NOMO-1 treated with DMSO at 0.1 percent for 48 hours (cell line): ENCODE measurements around the gene STON2.
A peak's percentile ranks its signal among the peaks of the same experiment; 100 is the strongest.
"Not testable (repeated sequence)": the region's sequence is repeated elsewhere in the genome, so short reads cannot be mapped to it uniquely, and the experiment has no call there.

ENCODE experiments used
- DNase-seq: peaks from one replicate; lab custom pipeline; 2025; ENCODE audit not compliant: unreplicated experiment; lab: John Stamatoyannopoulos, UW

Gene STON2

DNA sequence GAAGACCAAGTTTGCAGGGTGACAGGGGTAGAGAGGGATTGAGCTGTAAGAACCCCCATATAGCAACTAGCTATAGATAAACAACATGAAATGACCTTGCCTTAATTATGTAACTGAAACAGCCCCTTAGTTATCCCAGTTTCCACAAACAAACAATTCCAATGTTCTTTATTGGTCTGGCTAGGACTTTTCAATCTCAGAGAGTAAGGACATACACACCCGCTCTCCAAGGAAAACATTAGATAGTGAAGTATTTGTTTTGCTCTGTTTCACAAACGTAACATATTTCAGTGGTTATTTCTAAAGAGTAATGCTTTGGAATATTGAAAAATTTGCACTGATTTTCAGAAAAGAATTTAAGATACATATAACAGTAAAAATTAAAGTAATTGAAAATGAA lies 127.8 kb downstream of the STON2 start:
- DNase-seq, result no peak

DNA sequence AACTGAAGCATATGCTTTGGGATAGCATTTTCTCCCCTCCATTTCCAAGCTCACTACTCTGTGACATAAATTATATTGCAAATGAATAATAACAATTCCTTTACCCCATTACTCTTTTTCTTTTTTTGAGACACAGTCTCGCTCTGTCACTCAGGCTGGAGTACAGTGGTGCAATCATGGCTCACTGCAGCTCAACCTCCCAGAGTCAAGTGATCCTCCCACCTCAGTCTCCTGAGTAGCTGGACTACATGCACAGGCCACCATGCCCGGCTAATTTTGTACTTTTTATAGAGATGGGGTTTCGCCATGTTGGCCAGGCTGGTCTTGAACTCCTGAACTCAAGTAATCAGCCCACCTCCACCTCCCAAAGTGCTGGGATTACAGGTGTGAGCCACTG lies 130.1 kb downstream of the STON2 start:
- DNase-seq, result no peak

DNA sequence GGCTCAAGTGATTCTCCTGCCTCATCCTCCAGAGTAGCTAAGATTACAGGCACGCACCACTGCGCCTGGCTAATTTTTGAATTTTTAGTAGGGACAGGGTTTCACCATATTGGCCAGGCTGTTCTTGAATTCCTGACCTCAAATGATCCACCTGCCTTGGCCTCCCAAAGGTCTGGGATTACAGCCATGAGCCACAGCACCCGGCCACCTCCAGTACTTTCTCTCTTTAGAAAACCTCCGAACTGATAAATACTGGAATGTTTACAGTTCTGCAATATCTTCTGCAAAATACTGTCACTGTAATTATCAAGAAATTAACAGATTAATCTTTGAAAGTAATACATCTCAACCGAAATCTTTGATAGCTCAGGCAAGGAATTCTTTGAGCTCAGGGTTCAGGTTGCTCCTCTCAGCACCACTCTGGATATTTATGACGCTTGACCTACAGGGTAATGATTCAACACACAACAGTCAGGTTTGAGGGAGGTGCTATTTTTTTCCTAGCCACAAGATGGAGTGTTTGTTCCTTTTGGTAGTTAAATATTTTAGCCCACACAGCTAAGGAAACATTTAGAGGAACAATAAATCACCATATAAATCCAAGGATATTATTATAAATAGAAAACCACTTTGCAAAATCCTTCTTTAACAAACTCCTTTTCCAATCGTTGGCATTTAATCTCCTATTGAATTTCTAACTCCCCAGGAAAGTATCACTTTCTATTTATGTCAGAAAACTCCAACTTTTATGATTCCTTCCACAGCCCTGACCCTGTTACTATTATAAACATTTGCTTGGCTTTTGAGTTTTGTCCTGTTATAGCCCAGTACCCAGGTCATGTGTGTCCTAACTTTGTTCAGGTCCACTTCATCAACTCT lies 130.8 kb downstream of the STON2 start:
- DNase-seq, result peak; percentile 53

DNA sequence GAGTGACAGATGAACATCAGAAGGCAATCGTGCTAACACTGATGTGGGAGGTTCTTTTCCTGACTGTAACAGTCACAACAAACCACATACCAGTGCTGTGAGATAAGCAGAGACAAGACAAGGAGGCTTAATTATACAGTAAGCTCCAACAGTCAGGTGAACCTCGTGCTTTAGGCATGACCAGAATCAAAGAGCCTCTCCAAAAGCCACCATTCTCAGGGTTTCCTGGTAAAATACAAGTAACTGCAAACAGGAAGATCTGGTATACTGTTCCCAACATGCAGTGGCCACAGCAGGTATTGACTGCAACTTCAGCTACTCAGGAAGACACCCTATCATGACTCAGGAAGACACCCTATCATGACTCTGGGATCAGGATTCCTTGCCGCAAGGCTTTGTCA lies 132.1 kb downstream of the STON2 start:
- no peak for DNase-seq

DNA sequence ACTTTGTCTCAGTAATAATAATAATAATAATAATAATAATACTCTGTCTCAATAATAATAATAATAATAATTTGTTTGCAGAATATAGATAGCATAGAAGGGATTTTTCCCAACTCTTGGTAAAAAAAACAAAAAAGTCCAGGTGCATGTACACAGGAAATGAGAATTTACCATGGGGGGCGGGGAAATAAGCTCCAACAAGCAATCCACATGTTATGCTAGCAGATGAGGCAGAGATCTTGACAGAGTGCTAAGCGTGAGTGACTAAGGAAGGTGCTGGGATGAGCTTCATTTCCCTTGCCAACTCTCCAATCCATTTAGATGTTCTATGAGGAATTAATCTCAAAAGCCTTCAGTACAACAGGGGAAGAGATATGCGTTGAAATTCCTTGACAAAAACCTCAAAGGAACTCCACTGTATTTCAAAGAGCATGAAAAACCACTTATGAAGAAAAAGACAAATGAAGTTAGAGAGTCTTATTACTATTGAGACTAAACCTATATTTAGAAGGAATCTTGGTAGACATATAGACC lies 134.4 kb downstream of the STON2 start:
- no peak for DNase-seq

- DNase-seq, result no peak
Measured at GRCh38 chr14:81264671-81265070, 135.5 kb downstream of the STON2 start.

DNA sequence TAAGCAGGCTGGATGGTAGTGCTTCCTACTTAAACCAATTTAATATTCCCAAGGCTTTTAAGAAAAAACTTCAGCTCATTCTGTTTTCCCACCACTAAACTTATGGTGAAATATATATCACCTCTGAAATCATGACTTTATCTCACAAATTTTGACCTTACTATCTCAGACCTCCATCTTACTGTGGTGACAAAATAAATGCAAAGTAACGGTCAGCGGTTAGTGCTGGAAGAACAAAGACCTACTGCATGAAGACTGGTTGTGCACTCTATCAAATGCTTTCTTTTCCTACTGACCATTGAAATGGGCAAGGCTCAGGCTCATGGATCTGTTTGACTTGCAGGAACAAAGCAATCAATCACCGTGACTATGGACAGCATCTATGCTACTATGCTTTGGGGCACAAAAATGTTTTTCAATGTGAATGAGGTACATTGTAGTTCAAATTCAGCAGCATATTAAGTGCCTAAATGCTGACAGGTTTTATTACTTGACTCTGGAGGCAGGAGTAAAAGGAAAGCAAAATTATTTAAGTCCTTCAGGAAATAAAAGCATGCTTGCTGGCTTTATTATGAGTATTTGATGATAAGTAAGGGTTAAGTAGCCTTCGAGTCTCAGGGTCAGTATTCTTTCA lies 136.2 kb downstream of the STON2 start:
- no peak for DNase-seq

DNA sequence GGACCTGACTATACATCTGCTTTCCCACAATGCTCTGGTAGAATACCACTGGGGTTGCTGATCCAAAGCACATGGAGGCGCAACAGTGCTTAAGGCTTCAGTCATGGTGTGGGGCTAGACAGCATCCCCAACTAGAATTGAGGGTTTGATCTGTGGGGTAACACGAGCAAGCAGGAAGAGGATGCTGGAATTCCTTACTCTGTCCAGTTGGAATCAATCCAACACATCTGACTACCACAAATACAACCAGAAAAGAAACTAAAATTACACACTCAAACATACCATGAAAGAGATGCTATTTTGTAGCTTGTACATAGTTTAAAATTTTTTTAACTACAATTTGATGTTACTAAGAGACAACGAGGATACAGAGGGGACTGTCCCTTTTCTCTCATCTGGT lies 138.9 kb downstream of the STON2 start:
- DNase-seq, result no peak

DNA sequence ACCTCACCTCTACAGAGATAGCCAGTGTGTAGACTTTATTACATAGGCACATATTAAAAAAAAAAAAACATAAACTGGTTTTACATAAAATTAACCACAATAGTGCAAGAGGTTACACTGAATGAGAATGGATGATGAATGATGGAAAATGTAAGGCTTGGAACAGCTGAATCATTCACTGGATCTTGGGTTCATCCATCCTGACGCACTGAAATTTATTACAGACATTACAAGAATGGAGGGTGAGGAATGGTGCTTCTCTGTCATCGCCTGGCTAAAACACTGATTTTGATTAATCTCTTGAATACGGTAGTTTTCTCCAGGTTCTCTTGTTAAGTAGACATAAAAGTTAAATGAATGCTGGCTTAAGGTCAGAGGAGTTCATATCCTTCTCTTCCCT lies 139.4 kb downstream of the STON2 start:
- DNase-seq, result no peak

DNA sequence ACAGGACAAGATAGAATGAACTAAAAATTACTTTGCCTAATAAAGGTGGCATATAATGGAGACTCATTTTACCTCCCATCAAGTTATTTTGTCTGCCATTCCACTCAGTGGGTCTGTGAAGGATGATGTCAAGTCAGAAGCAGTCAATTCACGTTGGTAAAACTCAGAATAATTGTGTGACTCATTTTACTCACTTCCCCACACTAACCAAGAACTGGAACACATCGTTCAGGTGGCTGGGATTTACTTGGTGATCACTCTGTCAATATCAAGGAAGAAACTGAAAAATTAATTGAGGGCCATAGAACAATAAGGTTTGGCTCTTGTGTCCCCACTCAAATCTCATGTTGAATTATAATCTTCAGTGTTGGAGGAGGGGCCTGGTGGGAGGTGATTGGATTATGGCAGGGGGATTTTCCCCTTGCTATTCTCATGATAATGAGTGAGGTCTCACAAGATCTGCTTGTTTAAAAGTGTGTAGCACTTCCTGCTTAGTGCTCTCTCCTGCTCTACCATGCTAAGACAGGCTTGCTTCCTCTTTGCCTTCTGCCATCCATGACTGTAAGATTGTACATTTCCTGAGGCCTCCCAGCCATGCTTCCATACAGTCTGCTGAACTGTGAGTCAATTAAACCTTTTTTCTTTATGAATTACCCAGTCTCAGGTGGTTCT lies 143.7 kb downstream of the STON2 start:
- DNase-seq, result peak; percentile 29

GRCh38 chr14:81252278-81252677 lies 147.8 kb downstream of the STON2 start:
- no peak for DNase-seq

DNA sequence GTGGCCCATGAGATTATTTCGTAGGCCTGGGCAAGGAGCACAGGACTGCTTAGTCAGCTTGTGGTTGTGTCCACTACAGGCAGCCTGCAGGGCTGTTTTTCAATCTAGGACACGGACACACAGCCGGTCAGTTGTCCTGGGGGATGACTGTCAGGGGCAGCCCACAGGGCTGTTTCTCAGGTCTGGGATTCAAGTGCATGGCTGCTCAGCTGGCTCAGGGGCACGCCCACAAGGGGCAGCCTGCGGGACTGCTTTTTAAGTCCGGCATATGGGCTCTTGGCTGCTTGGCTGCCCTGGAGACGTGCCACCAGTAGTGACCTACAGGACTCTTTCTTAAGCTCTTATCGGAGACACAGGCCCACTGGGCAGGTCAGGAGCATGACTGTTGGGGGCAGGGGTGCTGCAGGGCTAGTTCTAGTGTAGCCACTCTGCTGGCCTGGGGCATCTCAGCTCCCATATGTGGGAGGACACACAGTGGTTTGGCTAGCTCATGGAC lies 152.8 kb downstream of the STON2 start:
- DNase-seq, result no peak

GRCh38 chr14:81246461-81247270 lies 153.5 kb downstream of the STON2 start:
- no peak for DNase-seq

GRCh38 chr14:81245771-81246170 lies 154.4 kb downstream of the STON2 start:
- no peak for DNase-seq

GRCh38 chr14:81244431-81244830 lies 155.7 kb downstream of the STON2 start:
- DNase-seq, result not testable (repeated sequence)

DNA sequence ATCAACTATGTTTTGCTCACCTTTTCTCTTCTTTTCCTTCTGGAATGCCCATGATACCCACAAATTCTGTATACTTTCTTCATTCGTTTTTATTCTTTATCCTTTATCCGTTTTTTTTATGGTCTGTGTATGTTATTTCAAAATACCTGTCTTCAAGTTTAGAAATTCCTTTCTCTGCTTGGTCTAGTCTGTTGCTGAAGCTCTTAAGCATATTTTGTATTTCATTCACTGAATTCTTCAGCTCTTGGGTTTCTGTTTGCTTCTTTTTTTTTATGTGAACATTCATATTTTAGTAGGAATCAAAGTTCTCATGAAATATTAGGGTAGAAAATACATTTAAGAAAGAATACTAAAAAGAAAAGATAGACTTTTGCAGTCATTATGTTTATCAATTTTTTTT lies 156.6 kb downstream of the STON2 start:
- DNase-seq, result no peak

- not testable (repeated sequence) for DNase-seq
Measured at GRCh38 chr14:81236849-81237248, 163.3 kb downstream of the STON2 start.

- DNase-seq, result no peak
Measured at GRCh38 chr14:81236138-81236537, 164.0 kb downstream of the STON2 start.

- no peak for DNase-seq
Measured at GRCh38 chr14:81235096-81235495, 165.0 kb downstream of the STON2 start.

DNA sequence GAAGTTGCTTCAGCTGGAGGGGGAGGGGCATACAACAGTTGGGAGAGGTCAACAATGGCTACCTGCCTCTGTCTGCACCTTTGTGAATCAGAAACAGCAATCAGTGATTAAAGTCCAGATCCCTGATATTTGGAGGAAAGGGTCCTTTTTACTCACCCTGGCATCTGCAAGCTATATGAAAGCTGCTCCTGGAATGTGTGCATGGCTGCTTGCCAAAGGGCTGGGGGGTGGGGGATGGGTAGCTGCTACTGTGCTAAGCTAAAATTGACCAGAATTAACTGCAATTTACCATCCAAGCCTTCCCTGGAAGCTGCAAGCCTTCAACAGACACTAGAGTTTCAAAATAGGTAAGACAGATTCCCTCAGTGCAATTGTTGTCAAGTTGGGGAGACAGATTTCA lies 165.8 kb downstream of the STON2 start:
- DNase-seq, result no peak

DNA sequence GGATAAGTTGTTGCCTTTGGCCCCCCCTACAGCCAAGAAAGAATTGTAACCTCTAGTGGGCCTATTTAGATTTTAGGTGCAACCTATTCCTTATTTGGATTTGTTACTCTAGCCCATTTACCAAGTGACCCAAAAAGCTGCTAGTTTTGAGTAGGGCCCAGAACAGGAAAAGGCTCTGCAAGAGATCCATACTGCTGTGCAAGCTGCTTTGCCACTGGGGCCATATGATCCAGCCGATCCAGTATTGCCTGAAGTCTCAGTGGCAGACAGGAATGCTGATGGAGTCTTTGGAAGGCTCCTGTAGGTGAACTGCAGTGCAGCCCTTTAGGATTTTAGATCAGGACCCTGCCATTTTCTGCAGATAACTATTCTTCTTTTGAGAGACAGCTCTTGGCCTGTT lies 166.5 kb downstream of the STON2 start:
- no peak for DNase-seq
